HG02763 (cell line): Measurements from ENCODE around the gene CSTF2T.

ENCODE experiments used
- ATAC-seq: cut with Tn5 transposase; IDR thresholded peaks from one replicate; pipeline ENCODE4 v1.9.1; 2021; ENCODE audit warnings: mild to moderate bottlenecking, moderate library complexity; ENCODE audit not compliant: unreplicated experiment

Gene CSTF2T, protein sequence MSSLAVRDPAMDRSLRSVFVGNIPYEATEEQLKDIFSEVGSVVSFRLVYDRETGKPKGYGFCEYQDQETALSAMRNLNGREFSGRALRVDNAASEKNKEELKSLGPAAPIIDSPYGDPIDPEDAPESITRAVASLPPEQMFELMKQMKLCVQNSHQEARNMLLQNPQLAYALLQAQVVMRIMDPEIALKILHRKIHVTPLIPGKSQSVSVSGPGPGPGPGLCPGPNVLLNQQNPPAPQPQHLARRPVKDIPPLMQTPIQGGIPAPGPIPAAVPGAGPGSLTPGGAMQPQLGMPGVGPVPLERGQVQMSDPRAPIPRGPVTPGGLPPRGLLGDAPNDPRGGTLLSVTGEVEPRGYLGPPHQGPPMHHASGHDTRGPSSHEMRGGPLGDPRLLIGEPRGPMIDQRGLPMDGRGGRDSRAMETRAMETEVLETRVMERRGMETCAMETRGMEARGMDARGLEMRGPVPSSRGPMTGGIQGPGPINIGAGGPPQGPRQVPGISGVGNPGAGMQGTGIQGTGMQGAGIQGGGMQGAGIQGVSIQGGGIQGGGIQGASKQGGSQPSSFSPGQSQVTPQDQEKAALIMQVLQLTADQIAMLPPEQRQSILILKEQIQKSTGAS

DNA sequence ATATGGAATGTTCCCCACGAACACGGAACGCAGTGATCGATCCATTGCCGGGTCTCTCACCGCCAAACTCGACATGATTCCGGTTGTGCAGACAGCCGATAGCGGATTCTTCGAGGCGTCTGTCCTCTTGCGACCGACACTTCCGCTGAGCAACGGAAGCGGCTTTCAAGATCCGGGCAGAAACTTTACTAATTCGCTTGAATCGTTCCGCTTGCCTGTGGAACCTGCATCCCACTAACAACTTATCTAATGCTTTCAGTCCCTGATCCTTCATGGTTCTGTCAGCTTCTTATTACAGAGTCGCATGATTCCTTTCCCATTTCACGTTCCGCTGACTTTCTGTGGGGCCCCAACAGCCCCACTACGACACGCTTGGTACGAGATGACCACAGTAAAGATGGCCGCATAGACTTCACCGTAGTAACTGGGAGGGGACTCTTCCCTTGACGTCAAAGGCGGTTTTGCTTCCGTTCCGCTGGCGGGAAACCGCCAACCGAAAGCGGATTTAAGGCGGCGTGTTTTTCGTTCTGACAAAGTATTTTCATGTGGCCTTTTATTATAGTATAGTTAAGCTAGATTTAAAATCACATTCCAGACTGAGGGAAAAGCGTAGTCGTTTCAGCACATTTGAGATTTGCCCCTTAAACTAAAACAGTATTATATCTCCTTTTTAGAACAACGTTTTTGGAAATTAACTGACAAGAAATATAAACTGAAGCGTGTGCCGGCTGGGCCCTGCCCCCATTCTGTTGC is at the start of gene CSTF2T:
Gene CSTF2T (minus strand): TSS at position 121 of the 753 bp plus-strand sequence. CDS start 46 bp downstream, at position 75.
- ATAC-seq: peak; percentile 92

DNA sequence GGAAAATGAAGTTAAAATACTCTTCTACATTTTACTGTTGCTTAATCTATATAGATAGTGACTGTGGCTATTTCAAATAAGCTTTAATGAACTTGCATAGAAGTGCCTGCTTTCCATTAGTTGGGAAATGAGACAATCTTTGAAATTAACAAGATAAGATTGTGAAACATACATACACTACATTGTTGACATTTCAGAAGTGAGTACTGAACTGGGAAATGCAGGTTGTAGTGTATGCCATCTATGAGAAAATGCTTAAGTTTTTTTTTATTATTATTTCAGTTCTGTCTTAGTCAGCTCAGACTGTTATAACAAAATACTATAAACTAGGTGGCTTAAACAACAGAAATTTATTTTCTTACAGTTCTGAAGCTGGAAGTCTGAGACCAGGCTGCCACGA is 49.6 kb upstream of the CSTF2T start:
- ATAC-seq: no peak

DNA sequence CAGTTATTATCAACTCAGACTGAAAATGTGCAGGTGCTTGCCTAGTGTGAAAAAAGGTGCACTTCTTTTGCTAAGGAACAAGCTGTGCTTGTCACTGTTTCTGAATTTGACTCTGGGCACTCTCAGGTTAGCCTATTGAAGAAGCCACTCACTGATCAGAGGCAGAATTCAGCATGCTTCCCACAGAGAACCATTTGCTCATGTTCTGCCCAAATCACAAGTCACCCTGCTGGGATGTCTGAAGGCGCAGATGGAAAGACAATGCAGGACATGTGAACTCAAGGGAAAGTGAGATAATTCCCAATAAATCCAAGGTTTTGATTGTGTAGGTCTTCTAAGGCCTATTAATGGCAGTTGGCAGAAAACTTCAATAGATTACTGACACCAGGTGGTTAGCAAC is 47.8 kb upstream of the CSTF2T start:
- no peak for ATAC-seq

DNA sequence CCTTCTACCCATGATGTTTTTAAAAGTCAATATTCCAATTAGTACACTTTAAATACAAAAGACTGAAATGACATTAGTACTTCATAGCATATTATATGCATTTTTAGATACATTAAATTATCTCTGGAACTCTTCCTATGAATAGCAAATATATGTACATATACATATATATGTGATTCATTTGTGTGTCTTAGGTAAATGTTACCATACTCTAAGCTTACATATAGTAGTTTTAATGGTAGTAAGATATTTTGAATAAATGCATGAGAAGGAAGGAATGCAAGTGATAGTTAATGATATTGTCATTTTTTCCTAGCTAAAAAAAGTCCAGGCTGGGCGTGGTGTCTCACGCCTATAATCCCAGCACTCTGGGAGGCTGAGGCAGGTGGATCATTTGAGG is 46.0 kb upstream of the CSTF2T start:
- no peak for ATAC-seq

DNA sequence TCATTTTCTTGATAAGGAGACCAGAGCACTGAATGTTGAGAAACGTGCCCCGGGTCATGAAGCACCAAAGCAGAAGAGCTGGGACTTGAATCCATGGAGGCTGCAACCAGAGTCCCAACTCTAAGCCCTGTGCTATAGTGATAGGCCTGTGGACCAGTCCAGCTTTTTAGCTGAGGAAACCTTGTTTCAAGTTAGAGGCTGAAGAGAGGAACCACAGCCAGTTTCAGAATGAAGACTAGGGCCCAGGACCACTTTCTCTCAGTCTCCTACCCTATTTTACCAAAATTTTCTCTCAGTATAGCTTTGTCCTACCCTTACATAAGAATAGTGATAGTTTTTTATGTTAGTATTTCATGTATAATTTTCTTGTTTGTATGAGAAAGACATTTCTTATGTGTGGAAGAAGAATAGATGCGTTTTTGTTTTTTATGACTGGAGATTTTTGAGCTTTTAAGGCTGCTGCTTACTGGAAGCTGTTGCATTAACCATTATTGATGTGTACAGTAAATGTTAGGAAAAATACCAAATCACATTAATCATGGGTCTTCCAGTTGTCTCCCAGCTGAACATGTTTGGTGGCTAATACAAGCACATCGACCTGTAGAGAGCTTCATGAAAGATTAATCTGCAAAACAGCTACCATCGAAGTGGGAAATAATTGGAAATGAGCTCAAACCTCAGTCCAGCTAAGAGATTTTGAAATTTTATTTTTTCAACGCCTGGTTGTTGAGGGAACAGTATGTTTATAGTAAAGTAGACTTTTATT is 45.0 kb upstream of the CSTF2T start:
- peak; percentile 52 for ATAC-seq

DNA sequence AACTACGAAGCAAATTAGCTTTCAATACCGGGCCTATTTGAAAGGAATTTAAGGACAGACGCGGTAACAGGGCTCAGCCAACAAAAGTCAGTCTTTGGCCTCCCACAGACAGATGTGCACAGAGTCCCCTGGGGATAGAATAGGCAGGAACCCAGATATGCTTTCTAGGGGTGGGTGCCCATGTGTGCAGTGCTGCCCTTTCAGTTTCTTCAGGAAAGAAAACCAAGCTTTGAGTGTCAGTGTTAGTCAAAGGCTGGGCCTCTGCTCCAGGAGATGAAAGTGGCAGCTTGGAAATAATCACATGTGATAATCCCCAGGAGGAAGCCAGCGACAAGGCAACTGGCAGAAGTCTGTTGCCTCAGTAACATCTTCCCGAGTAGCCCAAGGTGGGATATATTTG is 43.8 kb upstream of the CSTF2T start:
- peak; percentile 92 for ATAC-seq

DNA sequence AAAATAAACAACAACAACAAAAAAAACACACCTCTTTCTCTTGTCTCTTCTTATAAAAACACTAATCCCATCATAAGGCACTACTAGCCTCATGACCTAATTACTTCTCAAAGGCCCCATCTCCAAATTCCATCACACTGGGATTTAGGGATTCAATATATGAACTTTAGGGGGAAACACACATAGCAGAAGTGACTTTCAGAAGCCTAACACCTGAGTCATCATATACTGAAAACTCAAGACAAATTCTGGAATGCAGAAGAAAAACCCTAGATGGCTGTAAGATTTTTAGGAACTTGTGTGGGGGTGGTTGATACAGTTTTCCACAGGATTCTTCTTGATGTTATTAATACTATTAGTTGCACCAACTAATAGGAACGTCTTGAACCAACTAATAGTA is 33.7 kb upstream of the CSTF2T start:
- no peak for ATAC-seq

DNA sequence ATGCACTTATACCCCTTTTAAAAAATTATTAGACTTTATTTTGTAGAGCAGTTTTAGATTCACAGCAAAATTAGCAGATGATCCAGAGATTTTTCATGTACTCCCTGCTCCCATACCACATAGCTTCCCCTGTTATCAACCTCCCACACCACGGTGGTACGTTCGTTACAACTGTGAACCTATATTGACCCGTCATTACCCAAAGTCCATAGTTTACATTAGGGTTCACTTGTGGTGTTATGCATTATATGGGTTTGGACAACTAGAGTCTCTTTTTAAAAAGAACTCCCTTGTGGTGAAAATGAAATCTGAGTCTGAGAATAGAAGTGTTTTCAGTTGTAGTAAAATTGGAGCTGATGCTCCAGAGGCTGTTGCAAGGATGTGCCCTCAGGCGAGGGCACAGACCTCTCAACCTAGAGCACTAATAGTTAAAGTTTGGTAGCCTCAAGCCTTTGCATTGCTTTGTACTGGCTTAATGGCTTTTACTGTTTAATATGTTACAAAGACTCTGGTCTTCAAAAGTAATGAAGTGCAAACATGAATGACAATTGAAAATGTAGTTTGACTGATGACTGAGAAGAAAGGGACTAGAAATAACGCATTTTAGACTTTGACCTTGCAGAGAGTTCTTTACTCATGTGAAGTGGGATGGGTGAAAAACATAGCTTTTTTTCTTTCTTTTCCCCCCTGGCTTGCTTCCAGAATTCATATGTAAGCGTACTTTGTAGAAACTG is 30.6 kb upstream of the CSTF2T start:
- ATAC-seq: no peak

DNA sequence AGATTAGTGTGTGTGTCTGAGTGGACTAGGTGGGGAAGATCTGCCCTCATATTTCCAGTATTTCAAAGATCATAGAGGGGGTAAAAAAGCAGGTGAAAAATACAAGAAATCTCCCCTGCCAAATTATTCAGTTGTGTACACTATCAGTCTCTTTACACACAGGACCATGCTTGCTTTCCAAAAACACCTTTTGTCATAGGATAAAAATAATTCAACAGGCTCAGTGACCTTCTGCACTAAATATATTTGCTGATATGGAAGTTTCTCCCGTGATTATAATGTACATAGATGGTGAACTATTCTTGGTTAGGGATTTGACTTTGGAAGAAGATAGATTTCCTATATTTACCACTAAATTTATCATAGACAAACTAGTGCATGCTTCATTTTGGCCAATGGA is 24.6 kb upstream of the CSTF2T start:
- no peak for ATAC-seq

DNA sequence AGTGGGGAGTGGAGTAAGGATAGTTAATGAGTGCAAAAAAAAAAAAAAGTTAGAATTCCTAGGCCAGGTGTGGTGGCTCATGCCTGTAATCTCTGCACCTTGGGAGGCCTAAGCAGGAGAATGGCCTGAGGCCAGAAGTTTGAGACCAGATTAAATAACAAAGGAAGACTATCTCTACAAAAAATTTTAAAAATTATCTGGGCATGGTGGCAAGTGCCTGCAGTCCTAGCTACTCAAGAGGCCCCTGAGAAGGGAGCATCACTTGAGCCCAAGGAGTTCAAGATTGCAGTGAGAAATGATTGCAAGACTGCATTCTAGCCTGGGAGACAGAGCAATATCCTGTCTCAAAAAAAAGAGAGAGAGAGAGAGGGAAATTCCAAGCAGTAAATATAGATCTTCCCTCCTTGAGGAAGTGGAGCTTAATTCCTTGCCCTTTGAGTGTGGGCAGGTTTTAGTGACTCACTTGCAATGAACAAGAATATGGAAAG is 19.5 kb upstream of the CSTF2T start:
- no peak for ATAC-seq

DNA sequence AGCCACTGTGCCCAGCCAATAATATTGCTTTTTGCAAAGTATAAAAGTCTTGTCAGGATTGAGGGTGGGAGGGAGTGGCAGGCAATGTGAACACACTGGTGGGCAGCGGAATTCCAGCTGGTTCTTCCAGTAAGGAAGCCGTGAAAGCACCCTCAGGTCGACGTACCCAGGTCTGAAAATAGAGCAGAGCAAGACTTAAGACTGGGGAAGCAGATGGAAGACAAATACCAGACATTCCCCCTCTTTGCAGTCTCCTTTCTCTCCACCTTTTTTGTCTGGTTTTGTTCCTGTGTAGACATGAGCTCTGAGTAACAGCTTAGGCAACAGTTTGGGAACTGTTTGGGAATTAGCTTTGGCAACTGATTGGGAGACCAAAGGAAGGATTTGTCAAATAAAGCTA is 17.6 kb upstream of the CSTF2T start:
- ATAC-seq: no peak

DNA sequence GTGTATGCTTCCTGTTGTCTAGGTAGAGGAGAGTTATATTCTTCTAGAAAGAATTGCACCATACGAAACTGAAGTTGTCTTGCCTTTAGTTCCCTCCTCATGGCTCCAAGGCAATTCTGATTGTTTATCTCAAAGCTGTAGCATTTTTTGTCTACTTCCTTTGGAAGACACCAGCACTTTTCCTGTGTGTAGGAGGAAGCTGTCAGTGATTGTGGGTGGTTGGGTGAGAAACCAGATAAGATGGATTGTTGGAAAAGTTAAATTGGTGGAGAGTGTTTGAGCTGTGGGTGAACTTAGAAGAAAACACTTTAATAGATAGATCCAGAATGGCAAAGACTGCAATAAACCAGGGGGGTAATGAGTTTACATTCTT is 12.1 kb upstream of the CSTF2T start:
- no peak for ATAC-seq

DNA sequence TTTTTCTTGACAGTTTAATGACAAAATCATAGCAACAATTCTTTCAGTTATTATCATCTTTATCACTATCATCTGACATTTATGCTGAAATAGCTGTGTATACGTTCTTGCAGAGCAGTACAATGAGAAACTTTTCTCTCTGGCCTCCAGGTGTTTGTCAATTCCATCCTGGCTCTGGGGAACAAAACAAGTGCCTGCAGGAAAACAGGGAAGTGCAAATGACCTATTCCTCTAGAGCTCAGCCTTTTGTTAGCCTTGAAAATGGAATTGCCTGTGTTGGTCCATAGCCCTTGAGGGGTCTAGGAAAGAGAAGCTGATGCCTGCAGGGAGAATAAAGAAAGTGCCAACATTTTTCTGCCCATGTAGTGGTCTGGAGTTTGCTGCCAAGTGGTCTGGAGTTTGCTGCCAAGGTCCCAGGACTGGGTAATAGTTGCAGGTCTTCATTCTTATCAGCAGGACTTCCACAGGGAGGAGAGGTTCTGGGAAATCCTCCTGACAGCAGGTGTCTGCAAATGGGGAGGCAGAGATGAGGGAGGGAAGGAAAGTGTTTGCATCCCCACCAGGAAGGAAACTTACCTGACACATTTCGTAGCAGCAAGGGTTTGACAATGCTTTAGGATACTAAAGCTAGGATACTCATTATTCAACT is 10.1 kb upstream of the CSTF2T start:
- no peak for ATAC-seq

DNA sequence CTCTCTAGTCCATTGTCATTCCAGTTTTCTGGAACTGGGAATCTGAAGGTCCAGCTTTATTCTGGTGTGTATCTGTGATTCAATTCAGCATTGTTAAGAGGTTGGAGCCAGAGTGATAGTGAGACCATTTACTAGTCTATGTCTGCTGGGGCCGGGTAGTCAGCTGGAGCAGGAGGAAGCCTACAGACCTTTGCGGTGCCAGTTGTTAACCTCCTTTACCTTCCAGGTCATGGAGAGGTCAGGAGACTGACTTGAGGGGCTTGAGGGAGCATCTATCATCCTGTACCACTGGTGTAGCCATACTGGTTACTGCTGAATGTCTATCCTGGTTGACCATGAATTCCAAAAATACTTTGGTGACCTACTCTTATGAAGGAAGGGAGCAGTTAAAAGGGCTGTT is 9.2 kb upstream of the CSTF2T start:
- ATAC-seq: no peak

DNA sequence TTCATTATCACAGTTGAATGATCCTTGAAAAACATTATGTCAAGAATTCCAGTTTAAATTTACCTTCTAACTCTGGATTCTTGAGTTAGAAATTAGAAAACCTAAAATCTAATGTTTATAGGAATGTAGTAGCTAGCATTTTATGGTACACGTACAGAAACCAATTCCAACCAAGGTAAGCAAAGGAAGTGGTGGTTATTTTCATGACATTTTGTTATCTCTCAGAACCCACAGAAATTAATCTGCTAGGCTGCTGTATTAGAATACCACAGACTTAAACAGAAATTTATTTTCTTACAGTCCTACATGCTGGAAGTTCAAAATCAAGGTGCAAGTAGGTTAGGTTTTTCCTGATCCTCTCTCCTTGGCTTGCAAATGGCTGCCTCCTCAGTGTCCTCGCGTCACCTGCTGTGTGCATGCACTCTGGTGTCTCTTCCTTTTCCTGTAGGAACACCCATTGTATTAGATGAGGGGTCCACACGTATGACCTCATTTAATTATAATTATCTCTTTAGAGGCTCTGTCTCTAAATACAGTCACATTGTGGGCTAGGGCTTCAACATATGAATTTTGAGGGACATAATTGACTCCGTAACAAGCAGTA is 8.5 kb upstream of the CSTF2T start:
- ATAC-seq: no peak

DNA sequence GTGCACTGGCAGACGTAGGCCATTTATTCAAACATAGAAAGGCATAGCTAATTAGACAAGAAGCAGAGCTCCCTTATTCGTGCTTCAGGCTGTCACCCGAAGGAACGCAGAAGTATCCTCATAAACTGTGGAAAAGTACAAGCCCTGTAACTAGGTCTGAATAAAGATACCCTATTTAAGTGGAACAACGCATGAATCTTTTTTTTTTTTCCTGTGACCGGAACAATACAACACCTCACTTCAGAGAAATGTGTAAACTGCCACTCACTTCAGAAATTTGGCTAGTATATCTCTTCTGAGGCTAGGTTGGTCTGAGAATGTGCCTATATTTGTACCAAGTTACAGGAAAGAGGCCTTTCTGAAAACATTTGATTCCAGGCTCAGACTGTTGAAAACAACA is 8.0 kb upstream of the CSTF2T start:
- no peak for ATAC-seq

DNA sequence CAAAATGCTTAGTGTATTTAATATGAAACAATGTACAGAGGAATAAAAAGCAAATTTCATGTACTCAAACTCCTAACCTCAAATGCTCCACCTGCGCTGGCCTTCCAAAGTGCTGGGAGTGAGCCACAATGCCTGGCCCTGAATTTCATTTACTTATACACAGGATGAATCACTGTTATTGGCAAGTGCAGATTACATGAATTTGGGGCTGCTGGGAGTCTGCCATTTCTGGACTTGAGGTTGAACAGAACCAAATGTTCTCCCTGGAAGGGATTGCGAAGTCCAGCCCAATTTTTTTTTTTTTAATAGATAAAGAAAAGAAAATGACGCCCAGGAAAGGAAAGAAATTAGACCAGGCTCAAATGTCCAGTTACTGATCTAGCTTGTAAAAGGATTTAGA is 6.8 kb upstream of the CSTF2T start:
- no peak for ATAC-seq

DNA sequence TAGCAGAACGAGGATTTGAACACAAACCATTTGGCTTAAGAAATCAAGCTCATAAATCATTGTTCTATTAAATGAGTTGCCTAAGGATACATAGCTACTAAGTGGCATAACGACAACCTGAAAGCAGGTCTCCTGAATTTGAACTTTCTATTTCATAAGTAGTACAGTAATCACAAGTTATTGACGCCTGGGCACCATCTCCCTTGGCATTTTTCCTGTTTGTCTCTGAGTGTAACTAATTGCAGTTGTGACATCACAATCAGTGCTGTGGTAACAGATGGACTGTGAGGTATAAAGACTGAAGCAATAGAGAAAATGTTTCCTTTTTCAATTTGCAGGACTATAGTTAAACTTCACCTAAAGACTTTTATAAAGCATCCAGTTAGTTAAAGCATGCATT is 6.4 kb upstream of the CSTF2T start:
- no peak for ATAC-seq

DNA sequence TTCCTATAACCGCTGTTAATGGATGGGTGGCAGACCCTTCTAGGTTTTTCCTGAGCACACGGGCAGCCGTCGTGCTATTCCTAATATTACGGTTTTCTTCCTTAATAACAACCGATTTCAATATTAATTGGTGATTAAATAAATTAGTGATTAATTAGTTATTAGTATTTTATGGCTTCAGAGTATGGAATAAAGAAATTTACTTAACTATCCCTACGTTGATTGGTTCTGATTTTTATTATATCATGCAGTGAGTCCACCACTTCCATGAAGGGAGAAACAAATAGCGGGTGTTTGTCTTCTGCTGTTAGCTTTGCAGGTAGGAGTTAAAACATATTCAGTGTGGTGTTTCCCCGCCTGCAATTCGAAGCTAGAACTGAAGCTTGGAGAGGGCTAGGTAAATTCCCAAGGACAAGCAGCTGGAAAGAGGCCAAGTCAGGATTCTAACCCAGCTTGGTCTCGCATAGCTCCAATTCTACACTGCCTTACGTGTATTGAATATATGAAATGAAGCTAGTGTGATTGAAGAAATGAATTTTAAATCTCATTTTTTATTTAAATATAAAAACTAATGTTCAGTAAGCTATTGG is 928 bp upstream of the CSTF2T start:
- no peak for ATAC-seq
